ENCODE results near the gene MIEF1.

The MIEF1 gene

GRCh38 chr22:39543095-39543494, 41.0 kb downstream of the MIEF1 start:
- H3K4me3 ChIP-seq (ENCODE audit: low read depth, low read length): no peak overlapping the region
- no peak for DNase-seq (ENCODE audit: low read depth)

- no peak overlapping the region for H3K4me3 ChIP-seq (ENCODE audit: low read depth, low read length)
- DNase-seq (ENCODE audit: low read depth): no peak
These were observed 43.6 kb downstream of the MIEF1 start for GRCh38 chr22:39545386-39546365.

GRCh38 chr22:39546889-39547586, 44.9 kb downstream of the MIEF1 start:
- no peak overlapping the region for H3K4me3 ChIP-seq (ENCODE audit: low read depth, low read length)
- no peak for DNase-seq (ENCODE audit: low read depth)

GRCh38 chr22:39547587-39547947, 45.5 kb downstream of the MIEF1 start:
- H3K4me3 ChIP-seq (ENCODE audit: low read depth, low read length): no peak overlapping the region
- DNase-seq (ENCODE audit: low read depth): no peak

- no peak for DNase-seq (ENCODE audit: low read depth)
- H3K4me3 ChIP-seq (ENCODE audit: low read depth, low read length): no peak overlapping the region
These were observed 51.3 kb downstream of the MIEF1 start for GRCh38 chr22:39553429-39553828.

GRCh38 chr22:39554151-39554550, 52.1 kb downstream of the MIEF1 start:
- no peak for DNase-seq (ENCODE audit: low read depth)
- no peak overlapping the region for H3K4me3 ChIP-seq (ENCODE audit: low read depth, low read length)

- no peak overlapping the region for H3K4me3 ChIP-seq (ENCODE audit: low read depth, low read length)
- DNase-seq (ENCODE audit: low read depth): no peak
These were observed 55.1 kb downstream of the MIEF1 start for GRCh38 chr22:39556970-39557841.

- H3K4me3 ChIP-seq (ENCODE audit: low read depth, low read length): no peak overlapping the region
These were observed 56.2 kb downstream of the MIEF1 start for GRCh38 chr22:39558254-39558727.

GRCh38 chr22:39558950-39559349, 56.9 kb downstream of the MIEF1 start:
- no peak for DNase-seq (ENCODE audit: low read depth)
- H3K4me3 ChIP-seq (ENCODE audit: low read depth, low read length): no peak overlapping the region

More at GRCh38 chr22:39558254-39558727, 56.2 kb downstream of the MIEF1 start:
- DNase-seq (ENCODE audit: low read depth): no peak

- DNase-seq (ENCODE audit: low read depth): no peak
- H3K4me3 ChIP-seq (ENCODE audit: low read depth, low read length): no peak overlapping the region
These were observed 57.5 kb downstream of the MIEF1 start for GRCh38 chr22:39559456-39560105.

- DNase-seq (ENCODE audit: low read depth): no peak
- no peak overlapping the region for H3K4me3 ChIP-seq (ENCODE audit: low read depth, low read length)
These were observed 58.0 kb downstream of the MIEF1 start for GRCh38 chr22:39560127-39560526.

GRCh38 chr22:39562839-39563489, 60.9 kb downstream of the MIEF1 start:
- H3K4me3 ChIP-seq (ENCODE audit: low read depth, low read length): no peak overlapping the region
- no peak for DNase-seq (ENCODE audit: low read depth)

- no peak for DNase-seq (ENCODE audit: low read depth)
These were observed 61.7 kb downstream of the MIEF1 start for GRCh38 chr22:39563571-39564428.

GRCh38 chr22:39565414-39565944, 63.4 kb downstream of the MIEF1 start:
- no peak overlapping the region for H3K4me3 ChIP-seq (ENCODE audit: low read depth, low read length)
- no peak for DNase-seq (ENCODE audit: low read depth)

More at GRCh38 chr22:39563571-39564428, 61.7 kb downstream of the MIEF1 start:
- H3K4me3 ChIP-seq (ENCODE audit: low read depth, low read length): no peak overlapping the region

- H3K4me3 ChIP-seq (ENCODE audit: low read depth, low read length): no peak overlapping the region
- no peak for DNase-seq (ENCODE audit: low read depth)
These were observed 65.3 kb downstream of the MIEF1 start for GRCh38 chr22:39567135-39567946.
